Fibroblast of the aortic adventitia (primary cell): ENCODE data around the gene EVA1C. TPM values are rescaled to one million over a fixed set of nuclear protein-coding genes. Genes with fewer than 3 reads are reported as not detected.

Experiments
- DNase-seq: peaks from one replicate; pipeline ENCODE4 v3.0.0-alpha.2; 2010; ENCODE audit warnings: low read depth
- H3K4me3 ChIP-seq: 2 replicates; pipeline ENCODE4 v1.5.1; 2011; ENCODE audit warnings: low read depth, mild to moderate bottlenecking, control low read depth, low read length, moderate library complexity
- CTCF ChIP-seq: IDR thresholded peaks from 2 replicates; pipeline ENCODE4 v1.5.1; 2011; ENCODE audit warnings: mild to moderate bottlenecking, low read length, control low read depth, inconsistent platforms; ENCODE audit not compliant: insufficient read depth
- total RNA-seq: library from RNA; depleted of rRNA; stranded (reverse); fragments of >200 nt; gene quantifications from 2 replicates; pipeline ENCODE4 v1.2.3, GENCODE V29; 2012; ENCODE audit warnings: low replicate concordance

Gene EVA1C
- total RNA-seq, 1 donor = 14.5 TPM

- H3K4me3 ChIP-seq = no peak overlapping the region
- TF ChIP-seq CTCF = no peak
Observed at GRCh38 chr21:32423320-32424190, 11.0 kb downstream of the EVA1C start.

GRCh38 chr21:32424191-32424535 is 11.7 kb downstream of the EVA1C start:
- H3K4me3 ChIP-seq = no peak overlapping the region
- DNase-seq = no peak
- TF ChIP-seq CTCF = no peak

More at GRCh38 chr21:32423320-32424190, 11.0 kb downstream of the EVA1C start:
- DNase-seq = peak; percentile 88

- DNase-seq = no peak
- TF ChIP-seq CTCF = no peak
- H3K4me3 ChIP-seq = no peak overlapping the region
Observed at GRCh38 chr21:32424674-32425073, 12.2 kb downstream of the EVA1C start.

- H3K4me3 ChIP-seq = no peak overlapping the region
- DNase-seq = no peak
- TF ChIP-seq CTCF = no peak
Observed at GRCh38 chr21:32425628-32426027, 13.1 kb downstream of the EVA1C start.

- H3K4me3 ChIP-seq = no peak overlapping the region
- DNase-seq = no peak
- no peak for TF ChIP-seq CTCF
Observed at GRCh38 chr21:32426066-32426465, 13.6 kb downstream of the EVA1C start.

GRCh38 chr21:32426592-32427051 is 14.1 kb downstream of the EVA1C start:
- peak; percentile 91 for DNase-seq
- no peak for TF ChIP-seq CTCF
- H3K4me3 ChIP-seq = no peak overlapping the region
